Stimulated activated CD8-positive, alpha-beta memory T cell treated with anti-CD3 and anti-CD28 coated beads, Interleukin-12 subunit alpha, Interleukin-12 subunit beta, amount 100 ng/mL, for 4 hours (primary cell): ENCODE measurements around the gene RGS6.
"Not testable (repeated sequence)": the region's sequence is repeated elsewhere in the genome, so short reads cannot be mapped to it uniquely, and the experiment has no call there.

Experiments used
- DNase-seq: peaks from one replicate; pipeline ENCODE4 v3.0.0-alpha.2; 2020; ENCODE audit warnings: low read depth

RGS6 gene

GRCh38 chr14:72454388-72455160, 522.3 kb downstream of the RGS6 start:
- no peak for DNase-seq

- no peak for DNase-seq
Measured at GRCh38 chr14:72457641-72458040, 525.4 kb downstream of the RGS6 start.

- DNase-seq: no peak
Measured at GRCh38 chr14:72462056-72462455, 529.8 kb downstream of the RGS6 start.

GRCh38 chr14:72463291-72463866, 531.1 kb downstream of the RGS6 start:
- no peak for DNase-seq

- no peak for DNase-seq
Measured at GRCh38 chr14:72464226-72464625, 532.0 kb downstream of the RGS6 start.

- DNase-seq: no peak
Measured at GRCh38 chr14:72466325-72466724, 534.1 kb downstream of the RGS6 start.

- DNase-seq: no peak
Measured at GRCh38 chr14:72471346-72471745, 539.1 kb downstream of the RGS6 start.

- DNase-seq: no peak
Measured at GRCh38 chr14:72472845-72473244, 540.6 kb downstream of the RGS6 start.

GRCh38 chr14:72476657-72477499, 544.6 kb downstream of the RGS6 start:
- DNase-seq: peak; percentile 27

- not testable (repeated sequence) for DNase-seq
Measured at GRCh38 chr14:72477578-72477977, 545.3 kb downstream of the RGS6 start.

GRCh38 chr14:72478471-72478893, 546.3 kb downstream of the RGS6 start:
- no peak for DNase-seq

GRCh38 chr14:72479461-72479931, 547.3 kb downstream of the RGS6 start:
- DNase-seq: no peak

GRCh38 chr14:72480464-72481243, 548.4 kb downstream of the RGS6 start:
- no peak for DNase-seq

- DNase-seq: no peak
Measured at GRCh38 chr14:72483311-72483710, 551.1 kb downstream of the RGS6 start.

- DNase-seq: no peak
Measured at GRCh38 chr14:72485695-72486094, 553.5 kb downstream of the RGS6 start.

GRCh38 chr14:72488514-72488913, 556.3 kb downstream of the RGS6 start:
- DNase-seq: no peak

- DNase-seq: no peak
Measured at GRCh38 chr14:72492196-72492595, 560.0 kb downstream of the RGS6 start.

GRCh38 chr14:72495668-72496067, 563.4 kb downstream of the RGS6 start:
- DNase-seq: no peak

GRCh38 chr14:72498646-72499045, 566.4 kb downstream of the RGS6 start:
- no peak for DNase-seq

- no peak for DNase-seq
Measured at GRCh38 chr14:72499746-72500145, 567.5 kb downstream of the RGS6 start.

GRCh38 chr14:72500234-72500838, 568.1 kb downstream of the RGS6 start:
- no peak for DNase-seq

GRCh38 chr14:72501439-72501838, 569.2 kb downstream of the RGS6 start:
- no peak for DNase-seq
